NCI-H1417 treated with DMSO at 0.1 percent for 48 hours (cell line): Measurements from ENCODE around the gene PGAM1.
A peak's percentile ranks its signal among the peaks of the same experiment; 100 is the strongest.
"Not testable (repeated sequence)": the region's sequence is repeated elsewhere in the genome, so short reads cannot be mapped to it uniquely, and the experiment has no call there.

ENCODE experiments used
- DNase-seq: peaks from one replicate; lab custom pipeline; 2025; lab: John Stamatoyannopoulos, UW

The PGAM1 gene

GRCh38 chr10:97425964-97426775, at the start of gene PGAM1:
PGAM1 (plus strand) TSS chr10:97426191; CDS start chr10:97426308, 117 bp downstream.
- peak; percentile 74 for DNase-seq

- DNase-seq, result no peak
Measured at GRCh38 chr10:97376413-97376812, 49.6 kb upstream of the PGAM1 start.

- DNase-seq, result no peak
Measured at GRCh38 chr10:97378933-97379921, 46.8 kb upstream of the PGAM1 start.

GRCh38 chr10:97380516-97380915, 45.5 kb upstream of the PGAM1 start:
- DNase-seq, result no peak

- DNase-seq, result no peak
Measured at GRCh38 chr10:97381626-97382025, 44.4 kb upstream of the PGAM1 start.

- no peak for DNase-seq
Measured at GRCh38 chr10:97383159-97383558, 42.8 kb upstream of the PGAM1 start.

- DNase-seq, result no peak
Measured at GRCh38 chr10:97384156-97384555, 41.8 kb upstream of the PGAM1 start.

- DNase-seq, result no peak
Measured at GRCh38 chr10:97384641-97385040, 41.4 kb upstream of the PGAM1 start.

- no peak for DNase-seq
Measured at GRCh38 chr10:97385565-97385964, 40.4 kb upstream of the PGAM1 start.

- DNase-seq, result no peak
Measured at GRCh38 chr10:97388152-97388551, 37.8 kb upstream of the PGAM1 start.

GRCh38 chr10:97390091-97390490, 35.9 kb upstream of the PGAM1 start:
- DNase-seq, result no peak

GRCh38 chr10:97393034-97393573, 32.9 kb upstream of the PGAM1 start:
- no peak for DNase-seq

- DNase-seq, result no peak
Measured at GRCh38 chr10:97396056-97396455, 29.9 kb upstream of the PGAM1 start.

- DNase-seq, result no peak
Measured at GRCh38 chr10:97399843-97400545, 26.0 kb upstream of the PGAM1 start.

- peak; percentile 75 for DNase-seq
Measured at GRCh38 chr10:97400665-97401454, 25.1 kb upstream of the PGAM1 start, which contains the start of gene RRP12. RRP12 (minus strand) TSS chr10:97401340; CDS start chr10:97401231, 109 bp downstream.

GRCh38 chr10:97401455-97401919, 24.5 kb upstream of the PGAM1 start:
- no peak for DNase-seq

- no peak for DNase-seq
Measured at GRCh38 chr10:97404044-97404443, 21.9 kb upstream of the PGAM1 start.

GRCh38 chr10:97406064-97406463, 19.9 kb upstream of the PGAM1 start:
- no peak for DNase-seq

GRCh38 chr10:97406483-97406882, 19.5 kb upstream of the PGAM1 start:
- not testable (repeated sequence) for DNase-seq

GRCh38 chr10:97407211-97407951, 18.6 kb upstream of the PGAM1 start:
- peak; percentile 3 for DNase-seq
